Activated CD4-positive, alpha-beta T cell treated with anti-CD3 and anti-CD28 coated beads for 4 hours (primary cell): ENCODE measurements around the gene SLCO2A1.

Experiments used
- DNase-seq, 2 donors: peaks; one replicate each; pipeline ENCODE4 v3.0.0-alpha.2; 2020

Gene SLCO2A1

GRCh38 chr3:133930341-133930933, 99.3 kb downstream of the SLCO2A1 start:
- no peak for DNase-seq

GRCh38 chr3:133928903-133929607, 100.7 kb downstream of the SLCO2A1 start:
- DNase-seq: no peak

- no peak for DNase-seq
Measured at GRCh38 chr3:133928136-133928893, 101.4 kb downstream of the SLCO2A1 start.

- DNase-seq: peak; percentile 81 to 82
Measured at GRCh38 chr3:133927540-133928066, 102.1 kb downstream of the SLCO2A1 start.

GRCh38 chr3:133926736-133927539, 102.8 kb downstream of the SLCO2A1 start:
- no peak for DNase-seq

GRCh38 chr3:133925960-133926735, 103.6 kb downstream of the SLCO2A1 start:
- no peak for DNase-seq

- DNase-seq: no peak
Measured at GRCh38 chr3:133924041-133924440, 105.7 kb downstream of the SLCO2A1 start.

GRCh38 chr3:133921592-133921991, 108.1 kb downstream of the SLCO2A1 start:
- no peak for DNase-seq

GRCh38 chr3:133917144-133917543, 112.6 kb downstream of the SLCO2A1 start:
- DNase-seq: no peak

- no peak for DNase-seq
Measured at GRCh38 chr3:133915685-133916658, 113.8 kb downstream of the SLCO2A1 start.

- DNase-seq: no peak
Measured at GRCh38 chr3:133914839-133915600, 114.7 kb downstream of the SLCO2A1 start.

- no peak for DNase-seq
Measured at GRCh38 chr3:133910422-133910821, 119.3 kb downstream of the SLCO2A1 start.

- DNase-seq: no peak
Measured at GRCh38 chr3:133905376-133905775, 124.3 kb downstream of the SLCO2A1 start.

- no peak for DNase-seq
Measured at GRCh38 chr3:133901847-133902246, 127.9 kb downstream of the SLCO2A1 start.

GRCh38 chr3:133901083-133901482, 128.6 kb downstream of the SLCO2A1 start:
- no peak for DNase-seq

- DNase-seq: no peak
Measured at GRCh38 chr3:133899311-133899710, 130.4 kb downstream of the SLCO2A1 start.

- DNase-seq: no peak
Measured at GRCh38 chr3:133897547-133897946, 132.2 kb downstream of the SLCO2A1 start.

GRCh38 chr3:133896002-133896761, 133.5 kb downstream of the SLCO2A1 start:
- DNase-seq: no peak
